ENCODE data around the gene PLD4. TPM values are rescaled to one million over a fixed set of nuclear protein-coding genes. Genes with fewer than 3 reads are reported as not detected.
"Not testable (repeated sequence)": the region's sequence is repeated elsewhere in the genome, so short reads cannot be mapped to it uniquely, and the experiment has no call there.

The PLD4 gene
- total and polyA plus RNA-seq, 9 of the 15 experiments (the other 6 are each of a cell fraction or from before 2014, with no cell fraction given), result 0.18 to 0.24 TPM; not detected in 7

DNA sequence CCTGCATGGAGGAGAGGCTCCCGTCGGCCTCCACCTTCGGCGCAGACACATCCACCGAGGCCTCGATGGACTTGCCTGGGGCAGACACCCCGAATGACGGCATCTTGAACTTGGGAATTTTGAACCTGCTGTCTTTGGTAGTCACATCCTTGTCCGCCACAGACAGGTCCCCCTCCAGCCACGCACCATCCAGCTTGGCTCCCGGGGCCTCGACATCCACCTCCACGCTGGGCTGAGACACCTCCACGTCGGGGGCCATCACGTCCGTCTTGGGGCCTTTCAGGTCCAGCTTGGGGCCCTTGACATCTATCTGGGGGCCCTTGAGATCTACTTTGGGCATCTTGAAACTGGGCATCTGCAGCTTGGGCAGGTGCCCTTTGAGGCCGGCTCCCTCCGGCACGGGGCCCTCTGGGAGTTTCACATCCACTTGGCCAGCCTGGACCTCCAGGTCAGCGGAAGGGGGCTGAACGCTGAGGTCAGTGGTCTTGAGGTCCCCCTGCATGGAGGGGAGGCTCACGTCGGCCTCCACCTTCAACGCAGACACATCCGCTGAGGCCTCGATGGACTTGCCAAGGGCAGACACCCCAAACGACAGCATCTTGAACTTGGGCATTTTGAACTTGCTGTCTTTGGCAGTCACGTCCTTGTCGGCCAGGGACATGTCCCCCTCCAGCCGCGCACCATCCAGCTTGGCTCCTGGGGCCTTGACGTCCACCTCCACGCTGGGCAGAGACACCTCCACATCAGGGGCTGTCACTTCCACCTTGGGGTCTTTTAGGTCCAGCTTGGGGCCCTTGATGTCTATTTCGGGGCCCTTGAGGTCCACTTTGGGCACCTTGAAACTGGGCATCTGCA lies 23.4 kb downstream of the PLD4 start:
- H3K9me3 ChIP-seq (replicated peaks; ENCODE audit: control insufficient read depth, insufficient read depth, low read depth, low read length); H3K36me3 ChIP-seq (ENCODE audit: control insufficient read depth, insufficient read depth, low read length); H3K9me1 ChIP-seq (ENCODE audit: control insufficient read depth, insufficient read depth, low read length); in situ Hi-C loops (cut with MboI); ATAC-seq; H3K4me3 ChIP-seq; H3K4me2 ChIP-seq (ENCODE audit: insufficient read depth, low read length); DNase-seq (ENCODE audit: extremely low read depth in 1 of 4, low spot score in 3 of 4); BruUV-seq (replicated peaks); FAIRE-seq; H3K4me1 ChIP-seq (replicated peaks in 1 of 2; ENCODE audit: control insufficient read depth in 2 of 2, insufficient read depth in 2 of 2, low read length in 2 of 2); H3K27ac ChIP-seq (ENCODE audit: extremely low read depth, low read depth, low read length); H3K79me2 ChIP-seq (ENCODE audit: control insufficient read depth, insufficient read depth, low read length); H4K20me1 ChIP-seq (replicated peaks; ENCODE audit: control insufficient read depth, insufficient read depth, low read length); POLR2A ChIA-PET; CTCF ChIA-PET (ENCODE audit: low intra/inter-chr PET ratio); H2AFZ ChIP-seq (ENCODE audit: low read depth, low read length); H3K9ac ChIP-seq (ENCODE audit: insufficient read depth in 1 of 2, low read depth in 2 of 2, low read length in 2 of 2); intact Hi-C loops (cut with micrococcal nuclease): not testable (repeated sequence)
- 2% methylated on average over 8 of the region's 35 CpGs for WGBS (ENCODE audit: insufficient coverage, low coverage, missing lambda C conversion rate)
- peaks cover 2 to 31% of the 10 kb centered on the region in 2 experiments; a peak in 3 of 5 replicates for H3K27me3 ChIP-seq (ENCODE audit: control insufficient read depth in 2 of 2, insufficient read depth in 2 of 2, low read length in 2 of 2)

DNA sequence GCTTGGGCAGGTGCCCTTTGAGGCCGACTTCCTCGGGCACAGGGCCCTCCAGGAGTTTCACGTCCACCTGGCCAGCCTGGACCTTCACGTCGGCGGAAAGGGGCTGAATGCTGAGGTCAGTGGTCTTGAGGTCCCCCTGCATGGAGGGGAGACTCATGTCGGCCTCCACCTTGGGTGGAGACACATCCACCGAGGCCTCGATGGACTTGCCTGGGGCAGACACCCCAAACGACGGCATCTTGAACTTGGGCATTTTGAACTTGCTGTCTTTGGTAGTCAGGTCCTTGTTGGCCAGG lies 24.0 kb downstream of the PLD4 start:
- no peak for FAIRE-seq
- no peak for DNase-seq (ENCODE audit: extremely low read depth in 1 of 4, low spot score in 3 of 4)
- no peaks in the 10 kb centered on the region for H3K9me1 ChIP-seq (ENCODE audit: control insufficient read depth, insufficient read depth, low read length)
- H2AFZ ChIP-seq (ENCODE audit: low read depth, low read length), result no peak overlapping the region
- intact Hi-C loops (cut with micrococcal nuclease), result no loop called here
- no TSS peak for BruUV-seq (replicated peaks)
- no peaks in the 10 kb centered on the region for H4K20me1 ChIP-seq (replicated peaks; ENCODE audit: control insufficient read depth, insufficient read depth, low read length)
- no peak overlapping the region for H3K27ac ChIP-seq (ENCODE audit: extremely low read depth, low read depth, low read length)
- no peak for ATAC-seq
- H3K4me3 ChIP-seq, result no peak overlapping the region
- H3K9me3 ChIP-seq (replicated peaks; ENCODE audit: control insufficient read depth, insufficient read depth, low read depth, low read length), result no peaks in the 10 kb centered on the region
- peaks cover 2 to 34% of the 10 kb centered on the region in 2 experiments; a peak in 4 of 5 replicates for H3K27me3 ChIP-seq (ENCODE audit: control insufficient read depth in 2 of 2, insufficient read depth in 2 of 2, low read length in 2 of 2)
- no peak overlapping the region for H3K9ac ChIP-seq (ENCODE audit: insufficient read depth in 1 of 2, low read depth in 2 of 2, low read length in 2 of 2)
- no peaks in the 10 kb centered on the region for H3K4me1 ChIP-seq (replicated peaks in 1 of 2; ENCODE audit: control insufficient read depth in 2 of 2, insufficient read depth in 2 of 2, low read length in 2 of 2)
- CTCF ChIA-PET (ENCODE audit: low intra/inter-chr PET ratio), result no interaction called here
- WGBS (ENCODE audit: insufficient coverage, low coverage, missing lambda C conversion rate), result 11% methylated on average over 6 of the region's 11 CpGs
- no peak overlapping the region for H3K4me2 ChIP-seq (ENCODE audit: insufficient read depth, low read length)
- POLR2A ChIA-PET, result no interaction called here
- in situ Hi-C loops (cut with MboI), result no loop called here
- H3K79me2 ChIP-seq (ENCODE audit: control insufficient read depth, insufficient read depth, low read length), result no peaks in the 10 kb centered on the region
- H3K36me3 ChIP-seq (ENCODE audit: control insufficient read depth, insufficient read depth, low read length), result no peaks in the 10 kb centered on the region
- TF ChIP-seq KLF10 (CRISPR knock-in tag; IDR thresholded peaks at IDR 0.05), result no peak
- TF ChIP-seq, protein P1, sequence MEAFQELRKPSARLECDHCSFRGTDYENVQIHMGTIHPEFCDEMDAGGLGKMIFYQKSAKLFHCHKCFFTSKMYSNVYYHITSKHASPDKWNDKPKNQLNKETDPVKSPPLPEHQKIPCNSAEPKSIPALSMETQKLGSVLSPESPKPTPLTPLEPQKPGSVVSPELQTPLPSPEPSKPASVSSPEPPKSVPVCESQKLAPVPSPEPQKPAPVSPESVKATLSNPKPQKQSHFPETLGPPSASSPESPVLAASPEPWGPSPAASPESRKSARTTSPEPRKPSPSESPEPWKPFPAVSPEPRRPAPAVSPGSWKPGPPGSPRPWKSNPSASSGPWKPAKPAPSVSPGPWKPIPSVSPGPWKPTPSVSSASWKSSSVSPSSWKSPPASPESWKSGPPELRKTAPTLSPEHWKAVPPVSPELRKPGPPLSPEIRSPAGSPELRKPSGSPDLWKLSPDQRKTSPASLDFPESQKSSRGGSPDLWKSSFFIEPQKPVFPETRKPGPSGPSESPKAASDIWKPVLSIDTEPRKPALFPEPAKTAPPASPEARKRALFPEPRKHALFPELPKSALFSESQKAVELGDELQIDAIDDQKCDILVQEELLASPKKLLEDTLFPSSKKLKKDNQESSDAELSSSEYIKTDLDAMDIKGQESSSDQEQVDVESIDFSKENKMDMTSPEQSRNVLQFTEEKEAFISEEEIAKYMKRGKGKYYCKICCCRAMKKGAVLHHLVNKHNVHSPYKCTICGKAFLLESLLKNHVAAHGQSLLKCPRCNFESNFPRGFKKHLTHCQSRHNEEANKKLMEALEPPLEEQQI (IDR thresholded peaks at IDR 0.05), result no peak
- TF ChIP-seq GABPA (tag; conservative IDR thresholded peaks at IDR 0.05; ENCODE audit: low read depth), result no peak
- no peak for TF ChIP-seq FOXJ3 (CRISPR knock-in tag; IDR thresholded peaks at IDR 0.05)
- TF ChIP-seq PTTG1 (tag; IDR thresholded peaks at IDR 0.05; ENCODE audit: low read depth), result no peak
- no peak for TF ChIP-seq STAG1 (CRISPR knock-in tag; IDR thresholded peaks at IDR 0.05; ENCODE audit: borderline replicate concordance)
- TF ChIP-seq, protein P2, sequence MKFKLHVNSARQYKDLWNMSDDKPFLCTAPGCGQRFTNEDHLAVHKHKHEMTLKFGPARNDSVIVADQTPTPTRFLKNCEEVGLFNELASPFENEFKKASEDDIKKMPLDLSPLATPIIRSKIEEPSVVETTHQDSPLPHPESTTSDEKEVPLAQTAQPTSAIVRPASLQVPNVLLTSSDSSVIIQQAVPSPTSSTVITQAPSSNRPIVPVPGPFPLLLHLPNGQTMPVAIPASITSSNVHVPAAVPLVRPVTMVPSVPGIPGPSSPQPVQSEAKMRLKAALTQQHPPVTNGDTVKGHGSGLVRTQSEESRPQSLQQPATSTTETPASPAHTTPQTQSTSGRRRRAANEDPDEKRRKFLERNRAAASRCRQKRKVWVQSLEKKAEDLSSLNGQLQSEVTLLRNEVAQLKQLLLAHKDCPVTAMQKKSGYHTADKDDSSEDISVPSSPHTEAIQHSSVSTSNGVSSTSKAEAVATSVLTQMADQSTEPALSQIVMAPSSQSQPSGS (CRISPR knock-in tag; IDR thresholded peaks at IDR 0.05), result no peak
- TF ChIP-seq, protein P3, sequence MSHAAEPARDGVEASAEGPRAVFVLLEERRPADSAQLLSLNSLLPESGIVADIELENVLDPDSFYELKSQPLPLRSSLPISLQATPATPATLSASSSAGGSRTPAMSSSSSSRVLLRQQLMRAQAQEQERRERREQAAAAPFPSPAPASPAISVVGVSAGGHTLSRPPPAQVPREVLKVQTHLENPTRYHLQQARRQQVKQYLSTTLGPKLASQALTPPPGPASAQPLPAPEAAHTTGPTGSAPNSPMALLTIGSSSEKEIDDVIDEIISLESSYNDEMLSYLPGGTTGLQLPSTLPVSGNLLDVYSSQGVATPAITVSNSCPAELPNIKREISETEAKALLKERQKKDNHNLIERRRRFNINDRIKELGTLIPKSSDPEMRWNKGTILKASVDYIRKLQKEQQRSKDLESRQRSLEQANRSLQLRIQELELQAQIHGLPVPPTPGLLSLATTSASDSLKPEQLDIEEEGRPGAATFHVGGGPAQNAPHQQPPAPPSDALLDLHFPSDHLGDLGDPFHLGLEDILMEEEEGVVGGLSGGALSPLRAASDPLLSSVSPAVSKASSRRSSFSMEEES (CRISPR knock-in tag; IDR thresholded peaks at IDR 0.05), result no peak
- TF ChIP-seq ZFPM2 (CRISPR knock-in tag; IDR thresholded peaks at IDR 0.05), result no peak
- TF ChIP-seq ZC3H4 (CRISPR knock-in tag; IDR thresholded peaks at IDR 0.05; ENCODE audit: borderline replicate concordance), result no peak
